ENCODE results near the gene DCC.

DNA sequence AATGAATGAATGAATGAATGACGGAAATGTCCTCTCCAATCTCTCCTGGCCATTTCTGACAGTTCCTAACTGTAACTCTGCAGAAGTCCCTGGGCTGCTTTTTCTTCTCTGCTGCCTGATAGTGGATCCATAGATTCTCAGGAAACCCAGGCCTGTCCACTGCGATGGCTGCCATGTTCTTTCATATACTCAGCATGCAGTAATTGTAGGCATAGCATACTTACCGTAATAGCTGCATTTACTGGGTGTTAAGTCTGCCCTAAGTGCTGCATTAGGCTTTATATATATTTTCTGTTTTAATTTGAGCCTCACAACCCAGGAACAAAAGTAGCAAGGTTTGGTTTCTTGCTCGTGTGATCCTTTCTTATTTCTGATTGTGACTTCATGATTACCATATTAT lies 122.9 kb downstream of the DCC start:
- no peak for TF ChIP-seq EZH2 (IDR thresholded peaks at IDR 0.05; ENCODE audit: low read depth)
- TF ChIP-seq, protein P1, sequence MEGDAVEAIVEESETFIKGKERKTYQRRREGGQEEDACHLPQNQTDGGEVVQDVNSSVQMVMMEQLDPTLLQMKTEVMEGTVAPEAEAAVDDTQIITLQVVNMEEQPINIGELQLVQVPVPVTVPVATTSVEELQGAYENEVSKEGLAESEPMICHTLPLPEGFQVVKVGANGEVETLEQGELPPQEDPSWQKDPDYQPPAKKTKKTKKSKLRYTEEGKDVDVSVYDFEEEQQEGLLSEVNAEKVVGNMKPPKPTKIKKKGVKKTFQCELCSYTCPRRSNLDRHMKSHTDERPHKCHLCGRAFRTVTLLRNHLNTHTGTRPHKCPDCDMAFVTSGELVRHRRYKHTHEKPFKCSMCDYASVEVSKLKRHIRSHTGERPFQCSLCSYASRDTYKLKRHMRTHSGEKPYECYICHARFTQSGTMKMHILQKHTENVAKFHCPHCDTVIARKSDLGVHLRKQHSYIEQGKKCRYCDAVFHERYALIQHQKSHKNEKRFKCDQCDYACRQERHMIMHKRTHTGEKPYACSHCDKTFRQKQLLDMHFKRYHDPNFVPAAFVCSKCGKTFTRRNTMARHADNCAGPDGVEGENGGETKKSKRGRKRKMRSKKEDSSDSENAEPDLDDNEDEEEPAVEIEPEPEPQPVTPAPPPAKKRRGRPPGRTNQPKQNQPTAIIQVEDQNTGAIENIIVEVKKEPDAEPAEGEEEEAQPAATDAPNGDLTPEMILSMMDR (conservative IDR thresholded peaks at IDR 0.05): no peak

Measured in PC-9 (cell line).